Measurements from ENCODE around the gene IGDCC3.

Gene IGDCC3

GRCh38 chr15:65384505-65384894, 6.7 kb upstream of the IGDCC3 start:
- TF ChIP-seq, protein P1, sequence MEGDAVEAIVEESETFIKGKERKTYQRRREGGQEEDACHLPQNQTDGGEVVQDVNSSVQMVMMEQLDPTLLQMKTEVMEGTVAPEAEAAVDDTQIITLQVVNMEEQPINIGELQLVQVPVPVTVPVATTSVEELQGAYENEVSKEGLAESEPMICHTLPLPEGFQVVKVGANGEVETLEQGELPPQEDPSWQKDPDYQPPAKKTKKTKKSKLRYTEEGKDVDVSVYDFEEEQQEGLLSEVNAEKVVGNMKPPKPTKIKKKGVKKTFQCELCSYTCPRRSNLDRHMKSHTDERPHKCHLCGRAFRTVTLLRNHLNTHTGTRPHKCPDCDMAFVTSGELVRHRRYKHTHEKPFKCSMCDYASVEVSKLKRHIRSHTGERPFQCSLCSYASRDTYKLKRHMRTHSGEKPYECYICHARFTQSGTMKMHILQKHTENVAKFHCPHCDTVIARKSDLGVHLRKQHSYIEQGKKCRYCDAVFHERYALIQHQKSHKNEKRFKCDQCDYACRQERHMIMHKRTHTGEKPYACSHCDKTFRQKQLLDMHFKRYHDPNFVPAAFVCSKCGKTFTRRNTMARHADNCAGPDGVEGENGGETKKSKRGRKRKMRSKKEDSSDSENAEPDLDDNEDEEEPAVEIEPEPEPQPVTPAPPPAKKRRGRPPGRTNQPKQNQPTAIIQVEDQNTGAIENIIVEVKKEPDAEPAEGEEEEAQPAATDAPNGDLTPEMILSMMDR (IDR thresholded peaks at IDR 0.05; ENCODE audit: borderline replicate concordance, control extremely low read depth, extremely low read depth, insufficient read depth, missing control alignments), result no peak
- DNase-seq (ENCODE audit: low spot score), result no peak
- in situ Hi-C loops (cut with MboI; ENCODE audit: low sequenced_read_pairs, unreplicated experiment), result no loop called here

- in situ Hi-C loops (cut with MboI; ENCODE audit: low sequenced_read_pairs, unreplicated experiment), result no loop called here
- TF ChIP-seq, protein P1 (IDR thresholded peaks at IDR 0.05; ENCODE audit: borderline replicate concordance, control extremely low read depth, extremely low read depth, insufficient read depth, missing control alignments), result no peak
- no peak for DNase-seq (ENCODE audit: low spot score)
Observed at GRCh38 chr15:65383991-65384390, 6.2 kb upstream of the IGDCC3 start.

DNA sequence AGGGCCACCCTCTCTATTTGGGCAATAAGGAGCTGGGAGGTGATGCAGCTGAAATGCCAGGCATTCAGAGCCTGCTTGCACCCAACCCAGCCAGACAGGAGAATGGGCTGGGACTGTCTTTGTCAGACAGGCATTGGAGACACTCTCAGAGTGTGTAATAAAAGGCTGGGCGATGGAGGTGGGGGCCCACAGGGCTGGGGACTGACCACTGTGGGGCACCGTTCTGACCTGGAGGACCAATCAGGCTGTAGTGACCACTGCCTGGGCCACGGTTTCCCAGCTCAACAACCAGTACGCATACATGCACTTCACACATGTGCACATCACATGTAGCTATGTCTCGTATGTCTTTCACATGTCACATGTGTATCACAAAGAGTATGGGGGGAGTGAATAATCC, 5.7 kb upstream of the IGDCC3 start:
- DNase-seq (ENCODE audit: low spot score), result no peak
- TF ChIP-seq, protein P1 (IDR thresholded peaks at IDR 0.05; ENCODE audit: borderline replicate concordance, control extremely low read depth, extremely low read depth, insufficient read depth, missing control alignments), result no peak
- in situ Hi-C loops (cut with MboI; ENCODE audit: low sequenced_read_pairs, unreplicated experiment), result no loop called here

DNA sequence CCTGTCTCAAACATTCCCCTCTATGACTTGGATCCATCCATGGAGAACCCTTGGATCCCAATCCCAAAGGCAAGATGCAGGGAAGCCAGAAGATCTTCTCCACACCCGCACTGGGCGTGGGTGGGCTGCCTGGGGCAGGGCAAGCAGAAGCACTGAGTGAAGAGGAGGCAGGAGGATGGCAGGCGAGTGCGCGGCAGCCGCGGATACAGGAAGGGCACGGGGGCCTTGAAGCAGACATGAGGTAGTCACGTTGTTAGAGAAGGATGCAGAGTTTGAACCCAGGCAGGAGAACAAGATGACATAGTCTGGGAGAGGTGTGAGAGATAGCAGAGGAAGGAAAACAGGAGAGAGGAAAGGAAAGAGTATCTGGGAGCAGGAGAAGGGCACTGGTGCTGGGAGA, 5.1 kb upstream of the IGDCC3 start:
- TF ChIP-seq, protein P1 (IDR thresholded peaks at IDR 0.05; ENCODE audit: borderline replicate concordance, control extremely low read depth, extremely low read depth, insufficient read depth, missing control alignments), result no peak
- in situ Hi-C loops (cut with MboI; ENCODE audit: low sequenced_read_pairs, unreplicated experiment), result no loop called here
- DNase-seq (ENCODE audit: low spot score), result no peak

DNA sequence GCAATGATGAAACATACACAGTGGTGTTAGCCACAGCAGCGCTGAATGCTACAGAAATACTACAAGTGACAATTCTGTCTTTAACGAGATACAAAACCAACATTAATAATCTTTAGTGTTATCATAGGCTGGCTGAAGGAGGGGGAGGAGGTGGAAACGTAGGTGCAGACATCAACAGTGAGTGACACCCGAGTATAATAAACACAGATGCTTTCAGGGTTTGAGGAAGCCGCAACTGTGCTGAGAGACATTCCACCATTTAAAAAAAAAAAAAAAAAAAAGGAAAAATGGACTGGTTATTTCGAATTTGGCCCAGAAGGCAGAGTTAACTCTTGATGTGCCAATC, 4.3 kb upstream of the IGDCC3 start:
- no peak for DNase-seq (ENCODE audit: low spot score)
- in situ Hi-C loops (cut with MboI; ENCODE audit: low sequenced_read_pairs, unreplicated experiment), result no loop called here
- TF ChIP-seq, protein P1 (IDR thresholded peaks at IDR 0.05; ENCODE audit: borderline replicate concordance, control extremely low read depth, extremely low read depth, insufficient read depth, missing control alignments), result no peak

DNA sequence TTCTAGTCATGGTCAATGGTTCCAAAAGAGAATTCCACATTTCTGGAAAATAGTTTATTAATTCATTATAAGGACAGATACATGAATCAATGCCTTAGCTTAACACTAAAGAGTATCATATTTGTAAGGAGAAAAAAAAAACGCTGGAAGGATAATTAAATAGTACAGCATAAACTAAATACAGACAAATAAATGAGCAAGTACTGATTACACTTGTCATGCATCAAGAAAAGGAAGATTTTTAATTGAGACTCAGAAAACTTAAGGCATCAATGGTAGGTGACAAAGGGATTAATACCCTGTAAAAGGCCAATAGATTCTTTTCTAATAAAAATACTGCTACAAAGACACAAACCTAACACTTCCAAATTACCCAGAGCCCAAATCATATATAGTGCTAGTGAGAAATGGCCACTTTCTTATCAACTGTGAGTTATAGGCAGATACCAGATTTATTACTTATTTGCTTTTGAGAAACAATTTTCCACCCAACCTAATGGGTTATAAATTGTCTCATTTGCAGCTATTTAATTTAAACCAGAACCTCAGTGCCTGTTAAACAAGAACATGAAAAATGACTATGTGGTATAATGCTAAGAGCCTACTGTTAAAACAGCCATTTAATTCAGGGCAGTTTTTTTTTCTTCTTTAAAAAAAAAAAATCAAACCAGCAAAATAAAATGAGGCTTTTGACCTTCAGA, 3.8 kb upstream of the IGDCC3 start:
- in situ Hi-C loops (cut with MboI; ENCODE audit: low sequenced_read_pairs, unreplicated experiment), result no loop called here
- TF ChIP-seq, protein P1 (IDR thresholded peaks at IDR 0.05; ENCODE audit: borderline replicate concordance, control extremely low read depth, extremely low read depth, insufficient read depth, missing control alignments), result no peak
- DNase-seq (ENCODE audit: low spot score), result no peak
